ENCODE data around the gene SCAANT1.

- TF ChIP-seq TAF1 (conservative IDR thresholded peaks at IDR 0.05): no peak
- TF ChIP-seq CTCF (IDR thresholded peaks at IDR 0.05; ENCODE audit: low read depth, low read length, missing input control): no peak
- no peak for TF ChIP-seq JUND (IDR thresholded peaks at IDR 0.05)
- TF ChIP-seq MAX (IDR thresholded peaks at IDR 0.05): no peak
- no peak for TF ChIP-seq REST (IDR thresholded peaks at IDR 0.05)
- TF ChIP-seq HNF4A (conservative IDR thresholded peaks at IDR 0.05): no peak
- TF ChIP-seq ATF3 (IDR thresholded peaks at IDR 0.05): no peak
- no peak for TF ChIP-seq YY1 (IDR thresholded peaks at IDR 0.05)
Measured at GRCh38 chr3:63862804-63863149, 49.4 kb downstream of the SCAANT1 start.

Data from liver (tissue), 3 donors.